AG04449 (cell line): ENCODE results near the gene HOXB2.

Experiments used
- CTCF ChIA-PET: fragments of 350-600 bp; formaldehyde crosslinking; extraction: SDS; loops from one replicate; lab custom pipeline; 2021; ENCODE audit warnings: antibody characterized with exemption; lab: Yijun Ruan, JAX
- POLR2A ChIA-PET: fragments of 400-600, 350-600 bp; formaldehyde crosslinking; extraction: SDS; loops from one replicate; lab custom pipeline; 2020; ENCODE audit warnings: antibody characterized with exemption, inconsistent platforms; lab: Yijun Ruan, JAX
- DNase-seq: peaks from one replicate; pipeline ENCODE4 v3.0.0-alpha.2; 2010; ENCODE audit warnings: low read depth, low spot score
- H3K4me3 ChIP-seq: 2 replicates; pipeline ENCODE4 v1.5.1; 2011; ENCODE audit warnings: low read depth, mild to moderate bottlenecking, control low read depth, low read length
- CTCF ChIP-seq: IDR thresholded peaks from one replicate; pipeline ENCODE4 v1.5.1; 2011; ENCODE audit warnings: mild to moderate bottlenecking, moderate library complexity, low read length, control low read depth, inconsistent platforms; ENCODE audit not compliant: insufficient read depth; ENCODE audit errors: missing control alignments

HOXB2 gene

DNA sequence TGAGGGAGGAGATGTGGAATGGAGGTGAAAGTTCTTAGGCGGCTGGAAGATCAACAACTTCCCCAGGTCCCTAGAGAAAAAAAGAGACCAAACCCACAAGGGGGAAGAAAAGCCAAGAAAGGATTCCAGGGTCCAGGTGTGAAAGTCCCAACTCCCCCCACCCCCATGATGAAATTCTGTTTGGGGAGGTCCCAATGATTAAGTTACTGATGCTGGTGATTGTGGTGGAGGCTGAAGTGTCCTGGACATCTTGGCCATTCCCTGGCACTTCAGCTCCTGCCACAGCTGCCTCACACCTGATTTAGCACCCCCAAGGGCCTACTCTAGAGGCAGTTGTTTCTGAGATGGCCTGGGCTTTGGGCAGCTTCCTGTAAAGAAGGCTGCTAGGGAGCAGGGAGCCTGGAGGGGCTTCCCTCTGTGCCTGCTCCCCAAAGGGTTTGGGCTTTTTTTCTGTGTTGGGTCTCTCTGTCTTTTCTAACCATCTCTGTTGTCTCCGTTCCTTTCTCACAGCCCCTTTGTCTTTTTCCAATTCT is 20.2 kb upstream of the HOXB2 start:
- H3K4me3 ChIP-seq = peak overlapping the region; percentile 54
- TF ChIP-seq CTCF = no peak
- no peak for DNase-seq
- ChIA-PET POLR2A (no interaction called here), CTCF (interaction anchor here (2.5 kb wide), 1 partner anchor 73 kb away, joined by 7 read pairs; no protein-coding TSS in a partner anchor)

GRCh38 chr17:48564188-48565021 is 19.5 kb upstream of the HOXB2 start:
- peak overlapping the region; percentile 54 for H3K4me3 ChIP-seq
- no peak for DNase-seq
- no peak for TF ChIP-seq CTCF
- ChIA-PET POLR2A (interaction anchor here (0.8 kb wide), 1 partner anchor 9 kb away, joined by 5 read pairs; no protein-coding TSS in a partner anchor), CTCF (interaction anchor here (0.9 to 2.8 kb wide), 3 partner anchors 15 to 228 kb away, joined by 3 to 10 read pairs (median 7); no protein-coding TSS in a partner anchor)

GRCh38 chr17:48563867-48564187 is 18.9 kb upstream of the HOXB2 start:
- H3K4me3 ChIP-seq = peak overlapping the region; percentile 54
- DNase-seq = no peak
- ChIA-PET POLR2A (interaction anchor here (0.8 kb wide), 1 partner anchor 9 kb away, joined by 5 read pairs; no protein-coding TSS in a partner anchor), CTCF (interaction anchor here (0.8 to 2.8 kb wide), 6 partner anchors 15 to 228 kb away, joined by 3 to 10 read pairs (median 4); no protein-coding TSS in a partner anchor)
- TF ChIP-seq CTCF = no peak

GRCh38 chr17:48563385-48563838 is 18.5 kb upstream of the HOXB2 start:
- CTCF ChIA-PET = interaction anchor here (0.8 to 2.8 kb wide), 7 partner anchors 11 to 227 kb away, joined by 3 to 10 read pairs (median 4); no protein-coding TSS in a partner anchor
- no peak for DNase-seq
- H3K4me3 ChIP-seq = peak overlapping the region; percentile 54
- POLR2A ChIA-PET = interaction anchor here (0.7 to 1.1 kb wide), 3 partner anchors 8 to 37 kb away, joined by 3 to 5 read pairs (median 3); no protein-coding TSS in a partner anchor
- no peak for TF ChIP-seq CTCF

- CTCF ChIA-PET = interaction anchor here (1.0 to 2.8 kb wide), 5 partner anchors 10 to 227 kb away, joined by 3 to 10 read pairs (median 4); no protein-coding TSS in a partner anchor
- POLR2A ChIA-PET = interaction anchor here (0.6 to 1.2 kb wide), 5 partner anchors 13 to 142 kb away, joined by 3 to 4 read pairs (median 3); partner anchors contain the start of gene HOXB5
- TF ChIP-seq CTCF = no peak
- peak overlapping the region; percentile 54 for H3K4me3 ChIP-seq
- no peak for DNase-seq
These were observed 18.0 kb upstream of the HOXB2 start for GRCh38 chr17:48562934-48563333.
